Measurements from ENCODE around the gene DNAJB9.
A peak's percentile ranks its signal among the peaks of the same experiment; 100 is the strongest.
"Not testable (repeated sequence)": the region's sequence is repeated elsewhere in the genome, so short reads cannot be mapped to it uniquely, and the experiment has no call there.

The DNAJB9 gene

GRCh38 chr7:108569381-108570145 lies at the start of gene DNAJB9, which contains the start of gene THAP5:
Gene DNAJB9, plus strand, starts transcription at chr7:108569874. Its CDS starts 1,853 bp downstream, at chr7:108571727.
Gene THAP5, minus strand, starts transcription at chr7:108569706. Its CDS starts 137 bp downstream, at chr7:108569569.
- H3K27ac ChIP-seq (ENCODE audit: low read depth, low read length): peak within 1 kb of the TSS; percentile 98
- H3K4me1 ChIP-seq (ENCODE audit: control insufficient read depth, insufficient read depth, low read length): peaks cover 3% of the 10 kb centered on the region
- no peaks in the 10 kb centered on the region for H3K36me3 ChIP-seq (ENCODE audit: control insufficient read depth, insufficient read depth, low read length)
- H3K9ac ChIP-seq (ENCODE audit: low read length): peak within 1 kb of the TSS; percentile 96
- H3K27me3 ChIP-seq (ENCODE audit: control insufficient read depth, insufficient read depth, low read length): no peaks in the 10 kb centered on the region
- peak within 1 kb of the TSS; percentile 92 for H3K4me3 ChIP-seq (ENCODE audit: low read length)

- H3K27me3 ChIP-seq (ENCODE audit: control insufficient read depth, insufficient read depth, low read length): no peaks in the 10 kb centered on the region
- H3K4me1 ChIP-seq (ENCODE audit: control insufficient read depth, insufficient read depth, low read length): peaks cover 9% of the 10 kb centered on the region
- H3K36me3 ChIP-seq (ENCODE audit: control insufficient read depth, insufficient read depth, low read length): no peaks in the 10 kb centered on the region
- no peak overlapping the region for H3K4me3 ChIP-seq (ENCODE audit: low read length)
- H3K9ac ChIP-seq (ENCODE audit: low read length): no peak overlapping the region
- H3K27ac ChIP-seq (ENCODE audit: low read depth, low read length): no peak overlapping the region
Observed at GRCh38 chr7:108522780-108523179, 46.9 kb upstream of the DNAJB9 start.

- peak overlapping the region; percentile 94 for H3K27ac ChIP-seq (ENCODE audit: low read depth, low read length)
Observed at GRCh38 chr7:108525327-108525984, 44.2 kb upstream of the DNAJB9 start.

GRCh38 chr7:108525985-108526767 lies 43.5 kb upstream of the DNAJB9 start, which contains the start of gene PNPLA8:
Gene PNPLA8, minus strand, starts transcription at chr7:108526135. Its CDS starts 10,644 bp downstream, at chr7:108515491.
- peak within 1 kb of the TSS; percentile 72 for H3K9ac ChIP-seq (ENCODE audit: low read length)
- H3K27ac ChIP-seq (ENCODE audit: low read depth, low read length): peak within 1 kb of the TSS; percentile 94
- peaks cover 9% of the 10 kb centered on the region for H3K4me1 ChIP-seq (ENCODE audit: control insufficient read depth, insufficient read depth, low read length)
- H3K36me3 ChIP-seq (ENCODE audit: control insufficient read depth, insufficient read depth, low read length): no peaks in the 10 kb centered on the region
- H3K4me3 ChIP-seq (ENCODE audit: low read length): peak within 1 kb of the TSS; percentile 76
- H3K27me3 ChIP-seq (ENCODE audit: control insufficient read depth, insufficient read depth, low read length): no peaks in the 10 kb centered on the region

More at GRCh38 chr7:108525327-108525984, 44.2 kb upstream of the DNAJB9 start:
- H3K4me1 ChIP-seq (ENCODE audit: control insufficient read depth, insufficient read depth, low read length): peaks cover 9% of the 10 kb centered on the region
- H3K9ac ChIP-seq (ENCODE audit: low read length): peak overlapping the region; percentile 72
- H3K36me3 ChIP-seq (ENCODE audit: control insufficient read depth, insufficient read depth, low read length): no peaks in the 10 kb centered on the region
- peak overlapping the region; percentile 76 for H3K4me3 ChIP-seq (ENCODE audit: low read length)
- no peaks in the 10 kb centered on the region for H3K27me3 ChIP-seq (ENCODE audit: control insufficient read depth, insufficient read depth, low read length)

GRCh38 chr7:108526768-108527017 lies 43.0 kb upstream of the DNAJB9 start:
- Histone ChIP-seq H3K36me3 (ENCODE audit: control insufficient read depth, insufficient read depth, low read length) (no peaks in the 10 kb centered on the region), H3K9ac (ENCODE audit: low read length) (peak overlapping the region; percentile 63), H3K4me1 (ENCODE audit: control insufficient read depth, insufficient read depth, low read length) (peaks cover 9% of the 10 kb centered on the region), H3K27ac (ENCODE audit: low read depth, low read length) (peak overlapping the region; percentile 94), H3K4me3 (ENCODE audit: low read length) (peak overlapping the region; percentile 76), H3K27me3 (ENCODE audit: control insufficient read depth, insufficient read depth, low read length) (no peaks in the 10 kb centered on the region)

- H3K9ac ChIP-seq (ENCODE audit: low read length): no peak overlapping the region
- H3K36me3 ChIP-seq (ENCODE audit: control insufficient read depth, insufficient read depth, low read length): no peaks in the 10 kb centered on the region
- H3K27me3 ChIP-seq (ENCODE audit: control insufficient read depth, insufficient read depth, low read length): no peaks in the 10 kb centered on the region
- H3K4me3 ChIP-seq (ENCODE audit: low read length): no peak overlapping the region
- peaks cover 9% of the 10 kb centered on the region for H3K4me1 ChIP-seq (ENCODE audit: control insufficient read depth, insufficient read depth, low read length)
- no peak overlapping the region for H3K27ac ChIP-seq (ENCODE audit: low read depth, low read length)
Observed at GRCh38 chr7:108528183-108528712, 41.4 kb upstream of the DNAJB9 start.

GRCh38 chr7:108529341-108529740 lies 40.3 kb upstream of the DNAJB9 start:
- Histone ChIP-seq H3K27ac (ENCODE audit: low read depth, low read length) (no peak overlapping the region), H3K4me3 (ENCODE audit: low read length) (no peak overlapping the region), H3K4me1 (ENCODE audit: control insufficient read depth, insufficient read depth, low read length) (peaks cover 9% of the 10 kb centered on the region), H3K36me3 (ENCODE audit: control insufficient read depth, insufficient read depth, low read length) (no peaks in the 10 kb centered on the region), H3K9ac (ENCODE audit: low read length) (no peak overlapping the region), H3K27me3 (ENCODE audit: control insufficient read depth, insufficient read depth, low read length) (no peaks in the 10 kb centered on the region)

GRCh38 chr7:108533712-108534111 lies 36.0 kb upstream of the DNAJB9 start:
- H3K36me3 ChIP-seq (ENCODE audit: control insufficient read depth, insufficient read depth, low read length): no peaks in the 10 kb centered on the region
- H3K4me1 ChIP-seq (ENCODE audit: control insufficient read depth, insufficient read depth, low read length): no peaks in the 10 kb centered on the region
- no peak overlapping the region for H3K27ac ChIP-seq (ENCODE audit: low read depth, low read length)
- H3K4me3 ChIP-seq (ENCODE audit: low read length): no peak overlapping the region
- H3K9ac ChIP-seq (ENCODE audit: low read length): no peak overlapping the region
- H3K27me3 ChIP-seq (ENCODE audit: control insufficient read depth, insufficient read depth, low read length): no peaks in the 10 kb centered on the region

- Histone ChIP-seq H3K4me1 (ENCODE audit: control insufficient read depth, insufficient read depth, low read length) (no peaks in the 10 kb centered on the region), H3K36me3 (ENCODE audit: control insufficient read depth, insufficient read depth, low read length) (no peaks in the 10 kb centered on the region), H3K9ac (ENCODE audit: low read length) (no peak overlapping the region), H3K27me3 (ENCODE audit: control insufficient read depth, insufficient read depth, low read length) (no peaks in the 10 kb centered on the region), H3K27ac (ENCODE audit: low read depth, low read length) (no peak overlapping the region), H3K4me3 (ENCODE audit: low read length) (no peak overlapping the region)
Observed at GRCh38 chr7:108535257-108535656, 34.4 kb upstream of the DNAJB9 start.

GRCh38 chr7:108535744-108536143 lies 33.9 kb upstream of the DNAJB9 start:
- Histone ChIP-seq H3K4me3 (ENCODE audit: low read length) (no peak overlapping the region), H3K36me3 (ENCODE audit: control insufficient read depth, insufficient read depth, low read length) (no peaks in the 10 kb centered on the region), H3K4me1 (ENCODE audit: control insufficient read depth, insufficient read depth, low read length) (no peaks in the 10 kb centered on the region), H3K9ac (ENCODE audit: low read length) (no peak overlapping the region), H3K27me3 (ENCODE audit: control insufficient read depth, insufficient read depth, low read length) (no peaks in the 10 kb centered on the region), H3K27ac (ENCODE audit: low read depth, low read length) (no peak overlapping the region)

- Histone ChIP-seq H3K36me3 (ENCODE audit: control insufficient read depth, insufficient read depth, low read length) (no peaks in the 10 kb centered on the region), H3K4me3 (ENCODE audit: low read length) (no peak overlapping the region), H3K4me1 (ENCODE audit: control insufficient read depth, insufficient read depth, low read length) (no peaks in the 10 kb centered on the region), H3K9ac (ENCODE audit: low read length) (no peak overlapping the region), H3K27ac (ENCODE audit: low read depth, low read length) (no peak overlapping the region), H3K27me3 (ENCODE audit: control insufficient read depth, insufficient read depth, low read length) (no peaks in the 10 kb centered on the region)
Observed at GRCh38 chr7:108537229-108537628, 32.4 kb upstream of the DNAJB9 start.

- not testable (repeated sequence) for H3K4me3 ChIP-seq (ENCODE audit: low read length); H3K4me1 ChIP-seq (ENCODE audit: control insufficient read depth, insufficient read depth, low read length); H3K27ac ChIP-seq (ENCODE audit: low read depth, low read length); H3K27me3 ChIP-seq (ENCODE audit: control insufficient read depth, insufficient read depth, low read length); H3K9ac ChIP-seq (ENCODE audit: low read length); H3K36me3 ChIP-seq (ENCODE audit: control insufficient read depth, insufficient read depth, low read length)
Observed at GRCh38 chr7:108538236-108538635, 31.4 kb upstream of the DNAJB9 start.

Data from rectal smooth muscle tissue (tissue), 1 donor.